T-cell (primary cell): ENCODE results near the gene TRNAU1AP. TPM values are rescaled to one million over a fixed set of nuclear protein-coding genes. Genes with fewer than 3 reads are reported as not detected.
"Not testable (repeated sequence)": the region's sequence is repeated elsewhere in the genome, so short reads cannot be mapped to it uniquely, and the experiment has no call there.

Experiments used
- ATAC-seq, 4 experiments: fragments of 200-7000 bp in 3 of 4; fragments of 150-1000 bp in 1 of 4; cut with Tn5 transposase; replicated peaks in 1 of 4; 1 replicate in 3 of 4; 2 replicates in 1 of 4; pipeline ENCODE4 v1.10.0; 2021; ENCODE audit warnings: moderate library complexity in 3 of 4, mild to moderate bottlenecking in 2 of 4, moderate number of reproducible peaks in 1 of 4
- CTCF ChIA-PET, 2 donors: fragments of 300-600 bp; sonication (Branson Sonifier 250); formaldehyde crosslinking; loops; one replicate each; lab custom pipeline; 2022; ENCODE audit warnings: antibody characterized with exemption in 2 of 2; lab: Charles Lee
- POLR2A ChIA-PET, 2 donors: fragments of 300-600 bp; sonication (Branson Sonifier 250); formaldehyde crosslinking; loops; one replicate each; lab custom pipeline; 2022; ENCODE audit warnings: antibody characterized with exemption in 2 of 2; lab: Charles Lee
- DNase-seq, 35 experiments: peaks; one replicate each; pipeline versions ENCODE4 v3.0.0 to v3.0.0-alpha.2; 2013 to 2023
- H3K27ac ChIP-seq: one replicate; pipeline ENCODE4 v1.5.1; 2013; ENCODE audit warnings: low read length
- H3K27me3 ChIP-seq, 2 experiments: replicated peaks in 1 of 2; 1 replicate in 1 of 2; 2 replicates in 1 of 2; pipeline versions ENCODE4 v1.6.1 to v1.7.0; 2013; ENCODE audit warnings: low read length in 1 of 2, mixed read lengths in 1 of 2; ENCODE audit not compliant: control insufficient read depth in 2 of 2, insufficient read depth in 2 of 2; ENCODE audit errors: extremely low read depth in 1 of 2
- H3K36me3 ChIP-seq, 2 donors: 1 replicate in 1 of 2; 2 replicates in 1 of 2; pipeline versions ENCODE4 v1.6.1 to v1.7.0; 2013; ENCODE audit warnings: low read length in 1 of 2; ENCODE audit not compliant: control insufficient read depth in 2 of 2, insufficient read depth in 1 of 2; ENCODE audit errors: extremely low read depth in 1 of 2
- H3K4me1 ChIP-seq, 2 experiments: 1 replicate in 1 of 2; 2 replicates in 1 of 2; pipeline versions ENCODE4 v1.6.1 to v1.7.0; 2013; ENCODE audit warnings: low read length in 2 of 2, mixed read lengths in 1 of 2; ENCODE audit not compliant: insufficient read depth in 2 of 2, control insufficient read depth in 1 of 2; ENCODE audit errors: extremely low read depth in 1 of 2
- H3K4me3 ChIP-seq, 2 donors: 1 replicate in 1 of 2; 2 replicates in 1 of 2; pipeline versions ENCODE4 v1.5.1 to v1.7.0; 2013; ENCODE audit warnings: mild to moderate bottlenecking in 2 of 2, low read length in 1 of 2, moderate library complexity in 1 of 2; ENCODE audit not compliant: control insufficient read depth in 1 of 2; ENCODE audit errors: extremely low read depth in 1 of 2
- H3K9me3 ChIP-seq: 2 replicates; pipeline ENCODE4 v1.7.0; 2013
- H3K27ac Mint-ChIP-seq, 2 donors: one replicate each; pipeline ENCODE4 v1.8.0; 2020 to 2021; ENCODE audit warnings: mild to moderate bottlenecking in 2 of 2, mixed read lengths in 2 of 2
- H3K27me3 Mint-ChIP-seq, 2 donors: one replicate each; pipeline ENCODE4 v1.8.0; 2021 to 2022; ENCODE audit warnings: mixed read lengths in 2 of 2
- H3K36me3 Mint-ChIP-seq: one replicate; pipeline ENCODE4 v1.8.0; 2021; ENCODE audit warnings: mixed read lengths
- H3K4me1 Mint-ChIP-seq, 3 donors: one replicate each; pipeline ENCODE4 v1.8.0; 2020 to 2022; ENCODE audit warnings: mixed read lengths in 3 of 3, mild to moderate bottlenecking in 1 of 3
- H3K4me3 Mint-ChIP-seq, 3 donors: one replicate each; pipeline ENCODE4 v1.8.0; 2020 to 2022; ENCODE audit warnings: mild to moderate bottlenecking in 3 of 3, mixed read lengths in 3 of 3, moderate library complexity in 3 of 3
- H3K9me3 Mint-ChIP-seq, 3 donors: one replicate each; pipeline ENCODE4 v1.8.0; 2020 to 2022; ENCODE audit warnings: mixed read lengths in 3 of 3
- WGBS: methylation state at CpG from one replicate; pipeline ENCODE4 v1.1.5; 2013; ENCODE audit warnings: missing lambda C conversion rate; ENCODE audit not compliant: insufficient coverage; 5-methylcytosine and 5-hydroxymethylcytosine counted together
- total RNA-seq, 35 experiments: library from RNA in 6 of 35; stranded (reverse) in 6 of 35; fragments of 120-200 nt in 1 of 35; gene quantifications; one replicate each; pipeline versions ENCODE4 v1.2.1 to v1.2.4 and lab custom pipeline; 2013 to 2026

Gene TRNAU1AP
- total RNA-seq, 5 donors from 2014 or later (not counting 1 experiment from before 2014, with no cell fraction given): 28.6 to 47.6 (median 41.3) TPM

GRCh38 chr1:28518745-28519341 lies 34.0 kb upstream of the TRNAU1AP start:
- Histone ChIP-seq H3K27ac (no peak overlapping the region), H3K36me3 (peaks cover 0 to 11% of the 10 kb centered on the region in 2 donors), H3K4me1 (peaks cover 2 to 17% of the 10 kb centered on the region in 2 experiments), H3K9me3 (no peaks in the 10 kb centered on the region), H3K27me3 (no peaks in the 10 kb centered on the region), H3K4me3 (peak overlapping the region; percentile 52 to 54)
- Mint-ChIP-seq H3K4me3 (peak overlapping the region; percentile 74 to 85 (median 84)), H3K4me1 (peaks cover 23 to 35% (median 23%) of the 10 kb centered on the region in 3 donors), H3K27me3 (no peaks in the 10 kb centered on the region), H3K27ac (peak overlapping the region; percentile 33 to 82), H3K36me3 (peaks cover 5% of the 10 kb centered on the region), H3K9me3 (no peaks in the 10 kb centered on the region)
- peak in 15 of 35 experiments; percentile 10 to 55 (median 25) for DNase-seq
- WGBS: 0% methylated on average over 13 of the region's 21 CpGs
- POLR2A ChIA-PET: interaction anchor here (0.5 to 1.0 kb wide), 2 partner anchors 124 kb away, joined by 6 to 10 read pairs; no protein-coding TSS in a partner anchor
- peak in 1 of 4 experiments; percentile 5 for ATAC-seq
- CTCF ChIA-PET: interaction anchor here in 1 of 2 donors (0.7 to 1.2 kb wide), 2 partner anchors 13 to 61 kb away, joined by 3 to 6 read pairs; partner anchors contain the start of gene RCC1

GRCh38 chr1:28519946-28520725 lies 32.7 kb upstream of the TRNAU1AP start:
- Histone ChIP-seq H3K4me1 (peaks cover 2 to 17% of the 10 kb centered on the region in 2 experiments), H3K27me3 (no peaks in the 10 kb centered on the region), H3K4me3 (no peak overlapping the region), H3K36me3 (peaks cover 4 to 6% of the 10 kb centered on the region in 2 donors), H3K9me3 (no peaks in the 10 kb centered on the region), H3K27ac (no peak overlapping the region)
- H3K27me3 Mint-ChIP-seq: no peaks in the 10 kb centered on the region
- H3K9me3 Mint-ChIP-seq: no peaks in the 10 kb centered on the region
- ChIA-PET CTCF (no interaction called here), POLR2A (interaction anchor here in 1 of 2 donors (0.6 kb wide), 1 partner anchor 31 kb away, joined by 3 read pairs; no protein-coding TSS in a partner anchor)
- ATAC-seq (no peak), DNase-seq (no peak)
- no peak overlapping the region for H3K27ac Mint-ChIP-seq
- WGBS: 100% methylated on average over 2 of the region's 10 CpGs
- H3K36me3 Mint-ChIP-seq: peaks cover 9% of the 10 kb centered on the region
- peak overlapping the region; percentile 17 to 74 (median 58) for H3K4me3 Mint-ChIP-seq
- peaks cover 20 to 33% (median 23%) of the 10 kb centered on the region in 3 donors for H3K4me1 Mint-ChIP-seq

- H3K4me3 Mint-ChIP-seq: not testable (repeated sequence)
- WGBS: 95% methylated on average over 12 of the region's 12 CpGs
- CTCF ChIA-PET: interaction anchor here in 1 of 2 donors (0.6 kb wide), 1 partner anchor 354 kb away, joined by 6 read pairs; no protein-coding TSS in a partner anchor
These were observed 32.1 kb upstream of the TRNAU1AP start for GRCh38 chr1:28520796-28521195.

GRCh38 chr1:28521502-28522164 lies 31.3 kb upstream of the TRNAU1AP start:
- Mint-ChIP-seq H3K36me3 (peaks cover 9% of the 10 kb centered on the region), H3K4me3 (no peak overlapping the region), H3K27me3 (no peaks in the 10 kb centered on the region), H3K9me3 (no peaks in the 10 kb centered on the region), H3K4me1 (peaks cover 20 to 31% (median 23%) of the 10 kb centered on the region in 3 donors), H3K27ac (no peak overlapping the region)
- ChIA-PET CTCF (interaction anchor here in 1 of 2 donors (0.6 kb wide), 1 partner anchor 354 kb away, joined by 6 read pairs; no protein-coding TSS in a partner anchor), POLR2A (no interaction called here)
- ATAC-seq (no peak), DNase-seq (no peak)
- 91% methylated on average over 2 of the region's 6 CpGs for WGBS
- H3K9me3 ChIP-seq: no peaks in the 10 kb centered on the region
- no peaks in the 10 kb centered on the region for H3K27me3 ChIP-seq
- H3K4me1 ChIP-seq: peaks cover 2 to 17% of the 10 kb centered on the region in 2 experiments
- H3K36me3 ChIP-seq: peaks cover 4 to 6% of the 10 kb centered on the region in 2 donors
- H3K27ac ChIP-seq: no peak overlapping the region
- no peak overlapping the region for H3K4me3 ChIP-seq

More at GRCh38 chr1:28520796-28521195, 32.1 kb upstream of the TRNAU1AP start:
- H3K27ac ChIP-seq, H3K27me3 Mint-ChIP-seq, ATAC-seq, H3K27me3 ChIP-seq, H3K4me3 ChIP-seq, H3K9me3 Mint-ChIP-seq, H3K36me3 Mint-ChIP-seq, POLR2A ChIA-PET, H3K9me3 ChIP-seq, H3K27ac Mint-ChIP-seq, DNase-seq, H3K36me3 ChIP-seq: not testable (repeated sequence)
- peaks cover 20 to 33% (median 23%) of the 10 kb centered on the region in 3 donors for H3K4me1 Mint-ChIP-seq
- peaks cover 2 to 17% of the 10 kb centered on the region in 2 experiments for H3K4me1 ChIP-seq

- CTCF ChIA-PET, ATAC-seq, H3K36me3 ChIP-seq: not testable (repeated sequence)
These were observed 30.3 kb upstream of the TRNAU1AP start for GRCh38 chr1:28522537-28522936.

More at GRCh38 chr1:28522537-28522936, 30.3 kb upstream of the TRNAU1AP start:
- H3K36me3 Mint-ChIP-seq, H3K27me3 Mint-ChIP-seq, H3K9me3 ChIP-seq, POLR2A ChIA-PET, H3K4me3 Mint-ChIP-seq, H3K4me3 ChIP-seq, H3K27me3 ChIP-seq, H3K27ac Mint-ChIP-seq, H3K9me3 Mint-ChIP-seq, DNase-seq, H3K27ac ChIP-seq: not testable (repeated sequence)
- H3K4me1 ChIP-seq: peaks cover 2 to 16% of the 10 kb centered on the region in 2 experiments
- H3K4me1 Mint-ChIP-seq: peaks cover 14 to 24% (median 17%) of the 10 kb centered on the region in 3 donors
- WGBS: 100% methylated on average over 1 of the region's 9 CpGs
